H9 (cell line): ENCODE measurements around the gene EEF1AKMT3. TPM values are rescaled to one million over a fixed set of nuclear protein-coding genes. Genes with fewer than 3 reads are reported as not detected.

Experiments used
- DNase-seq: peaks from one replicate; pipeline ENCODE4 v3.0.0-alpha.2; 2017
- H2AFZ ChIP-seq: one replicate; pipeline ENCODE4 v1.6.1; 2013; ENCODE audit warnings: mild to moderate bottlenecking, low read length, control low read depth, moderate library complexity
- H2AK5ac ChIP-seq: 2 replicates; pipeline ENCODE4 v1.6.1; 2013; ENCODE audit warnings: low read length, control low read depth, mixed read lengths; ENCODE audit not compliant: insufficient read length
- H2BK120ac ChIP-seq: one replicate; pipeline ENCODE4 v1.6.1; 2013; ENCODE audit warnings: low read depth, mild to moderate bottlenecking, low read length, control low read depth, inconsistent platforms; ENCODE audit not compliant: poor library complexity, severe bottlenecking
- H2BK12ac ChIP-seq: 2 replicates; pipeline ENCODE4 v1.6.1; 2013; ENCODE audit warnings: low read length, control low read depth, mixed read lengths, low read depth; ENCODE audit not compliant: insufficient read length
- H2BK15ac ChIP-seq: 2 replicates; pipeline ENCODE4 v1.6.1; 2013; ENCODE audit warnings: low read depth, low read length, control low read depth
- H2BK20ac ChIP-seq: one replicate; pipeline ENCODE4 v1.6.1; 2013; ENCODE audit warnings: low read depth, mild to moderate bottlenecking, low read length, control low read depth, inconsistent platforms; ENCODE audit not compliant: poor library complexity, severe bottlenecking
- H2BK5ac ChIP-seq: 2 replicates; pipeline ENCODE4 v1.6.1; 2013; ENCODE audit warnings: low read length, control low read depth, mixed read lengths; ENCODE audit not compliant: insufficient read length
- H3K14ac ChIP-seq: 2 replicates; pipeline ENCODE4 v1.6.1; 2013; ENCODE audit warnings: low read length, control low read depth; ENCODE audit not compliant: insufficient read depth
- H3K18ac ChIP-seq: 2 replicates; pipeline ENCODE4 v1.6.1; 2013; ENCODE audit warnings: low read depth, mild to moderate bottlenecking, mixed read lengths, low read length, control low read depth; ENCODE audit not compliant: insufficient read length
- H3K23ac ChIP-seq: 2 replicates; pipeline ENCODE4 v1.6.1; 2013; ENCODE audit warnings: low read length, control low read depth, mixed read lengths, low read depth; ENCODE audit not compliant: insufficient read length
- H3K23me2 ChIP-seq: 2 replicates; pipeline ENCODE4 v1.6.1; 2013; ENCODE audit warnings: low read depth, mild to moderate bottlenecking, mixed read lengths, low read length, control low read depth; ENCODE audit not compliant: insufficient read length, poor library complexity, severe bottlenecking
- H3K27ac ChIP-seq: 2 replicates; pipeline ENCODE4 v1.5.1; 2013; ENCODE audit warnings: low read length, control low read depth, mixed read lengths, low read depth; ENCODE audit not compliant: insufficient read length
- H3K27me3 ChIP-seq: 2 replicates; pipeline ENCODE4 v1.6.1; 2013; ENCODE audit warnings: low read length, control low read depth, inconsistent platforms; ENCODE audit not compliant: insufficient read depth
- H3K4ac ChIP-seq: 2 replicates; pipeline ENCODE4 v1.6.1; 2013; ENCODE audit warnings: low read depth, mild to moderate bottlenecking, control low read depth, inconsistent platforms, low read length, moderate library complexity
- H3K4me1 ChIP-seq: 2 replicates; pipeline ENCODE4 v1.6.1; 2013; ENCODE audit warnings: low read length, control low read depth, inconsistent platforms; ENCODE audit not compliant: insufficient read depth
- H3K4me2 ChIP-seq: 2 replicates; pipeline ENCODE4 v1.6.1; 2013; ENCODE audit warnings: low read length, control low read depth, mixed read lengths; ENCODE audit not compliant: insufficient read length, insufficient read depth
- H3K56ac ChIP-seq: 2 replicates; pipeline ENCODE4 v1.6.1; 2013; ENCODE audit warnings: low read depth, mild to moderate bottlenecking, mixed read lengths, low read length, control low read depth; ENCODE audit not compliant: insufficient read length
- H3K79me1 ChIP-seq: 2 replicates; pipeline ENCODE4 v1.6.1; 2013; ENCODE audit warnings: low read depth, mild to moderate bottlenecking, moderate library complexity, low read length, control low read depth, inconsistent platforms; ENCODE audit not compliant: insufficient read depth, poor library complexity, severe bottlenecking
- H3K79me2 ChIP-seq: 2 replicates; pipeline ENCODE4 v1.6.1; 2013; ENCODE audit warnings: low read length, control low read depth, inconsistent platforms; ENCODE audit not compliant: insufficient read depth
- H3K9ac ChIP-seq: 2 replicates; pipeline ENCODE4 v1.6.1; 2013; ENCODE audit warnings: low read length, control low read depth, mixed read lengths; ENCODE audit not compliant: insufficient read length; ENCODE audit errors: extremely low read depth
- H3K9me3 ChIP-seq: one replicate; pipeline ENCODE4 v1.6.1; 2013; ENCODE audit warnings: low read depth, low read length, inconsistent platforms; ENCODE audit not compliant: control insufficient read depth
- H3T11ph ChIP-seq: one replicate; pipeline ENCODE4 v1.6.1; 2013; ENCODE audit warnings: mild to moderate bottlenecking, low read length, control low read depth, inconsistent platforms
- H4K20me1 ChIP-seq: one replicate; pipeline ENCODE4 v1.6.1; 2013; ENCODE audit not compliant: control insufficient read depth, insufficient read length, insufficient read depth
- H4K5ac ChIP-seq: 2 replicates; pipeline ENCODE4 v1.6.1; 2013; ENCODE audit warnings: low read depth, mild to moderate bottlenecking, mixed read lengths, low read length, control low read depth; ENCODE audit not compliant: insufficient read length
- H4K8ac ChIP-seq: replicated peaks from 2 replicates; pipeline ENCODE4 v1.6.1; 2013; ENCODE audit warnings: low read length, control low read depth, mixed read lengths, low read depth; ENCODE audit not compliant: insufficient read length
- H4K91ac ChIP-seq: 2 replicates; pipeline ENCODE4 v1.6.1; 2013; ENCODE audit warnings: low read depth, mild to moderate bottlenecking, moderate library complexity, mixed read lengths, low read length, control low read depth; ENCODE audit not compliant: insufficient read length
- H3K27ac Mint-ChIP-seq, 3 experiments: 2 replicates in 2 of 3; 3 replicates in 1 of 3; pipeline ENCODE4 v1.8.0; 2020 to 2021; ENCODE audit warnings: mixed read lengths in 3 of 3, mild to moderate bottlenecking in 1 of 3, moderate library complexity in 1 of 3
- H3K27me3 Mint-ChIP-seq: 2 replicates; pipeline ENCODE4 v1.8.0; 2021; ENCODE audit warnings: low read depth, mild to moderate bottlenecking, moderate library complexity, mixed read lengths
- H3K36me3 Mint-ChIP-seq, 3 experiments: 2 replicates in 2 of 3; 3 replicates in 1 of 3; pipeline ENCODE4 v1.8.0; 2020 to 2021; ENCODE audit warnings: low read depth in 3 of 3, mixed read lengths in 3 of 3; ENCODE audit not compliant: insufficient read depth in 1 of 3
- H3K4me1 Mint-ChIP-seq, 2 experiments: 2 replicates each; pipeline ENCODE4 v1.8.0; 2020; ENCODE audit warnings: mixed read lengths in 2 of 2
- H3K4me3 Mint-ChIP-seq, 2 experiments: 2 replicates in 1 of 2; 3 replicates in 1 of 2; pipeline ENCODE4 v1.8.0; 2020 to 2021; ENCODE audit warnings: mild to moderate bottlenecking in 2 of 2, mixed read lengths in 2 of 2, moderate library complexity in 1 of 2
- H3K9me3 Mint-ChIP-seq, 2 experiments: 2 replicates in 1 of 2; 3 replicates in 1 of 2; pipeline ENCODE4 v1.8.0; 2020; ENCODE audit warnings: mild to moderate bottlenecking in 2 of 2, mixed read lengths in 2 of 2, moderate library complexity in 1 of 2
- whole genome bisulfite sequencing: extraction: QIAGEN DNeasy Blood & Tissue Kit; methylation state at CpG from one replicate; pipeline ENCODE4 v1.1.7; 2013; ENCODE audit warnings: missing lambda C conversion rate, low lambda C conversion rate, mixed read lengths; ENCODE audit not compliant: insufficient read length; ENCODE audit errors: extremely low coverage; 5-methylcytosine and 5-hydroxymethylcytosine counted together
- total RNA-seq: library from RNA; stranded (reverse); gene quantifications from 2 replicates; pipeline ENCODE4 v1.2.1, GENCODE V29; 2021
- TF ChIP-seq, protein P1 (sequence below): fragments of 200-600 bp; sonication (generic); conservative IDR thresholded peaks from 3 replicates; pipeline ENCODE4 v1.8.0; 2021; ENCODE audit warnings: antibody characterized with exemption, mild to moderate bottlenecking

Gene EEF1AKMT3
- total RNA-seq, 1 experiment from 2014 or later, result 2.9 TPM

DNA sequence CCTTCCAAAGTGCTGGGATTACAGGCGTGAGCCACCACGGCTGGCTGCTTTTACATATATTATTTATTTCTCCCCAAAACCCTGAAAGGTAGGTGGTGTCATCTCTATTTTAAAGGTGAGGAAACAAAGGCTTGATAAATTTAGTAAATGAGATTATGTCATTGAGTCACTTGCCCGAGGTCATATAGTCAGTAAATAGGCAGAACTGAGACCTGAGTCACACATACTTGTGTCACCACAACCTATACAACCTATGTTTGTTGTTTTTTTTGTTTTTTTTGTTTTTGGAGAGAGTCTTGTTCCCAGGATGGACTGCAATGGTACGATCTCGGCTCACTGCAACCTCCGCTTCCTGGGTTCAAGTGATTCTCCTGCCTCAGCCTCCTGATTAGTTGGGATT lies 22.9 kb downstream of the EEF1AKMT3 start:
- no CpG with 5 or more reads among the region's 6 CpGs for WGBS
- no peaks in the 10 kb centered on the region for H3K9me3 Mint-ChIP-seq

More for the DNA sequence above, 22.9 kb downstream of the EEF1AKMT3 start:
- Histone ChIP-seq H4K20me1 (no peaks in the 10 kb centered on the region), H2BK120ac (no peak overlapping the region), H3K79me2 (no peaks in the 10 kb centered on the region), H3K9me3 (no peaks in the 10 kb centered on the region), H2AFZ (no peak overlapping the region), H2AK5ac (no peak overlapping the region), H3K79me1 (no peaks in the 10 kb centered on the region), H3K23ac (no peak overlapping the region), H2BK5ac (no peak overlapping the region), H4K91ac (no peak overlapping the region), H3K56ac (no peak overlapping the region), H2BK12ac (no peak overlapping the region), H2BK15ac (no peak overlapping the region), H3K4me1 (no peaks in the 10 kb centered on the region), H3K4ac (no peak overlapping the region), H2BK20ac (no peak overlapping the region), H3K4me2 (no peak overlapping the region), H4K8ac (no peak overlapping the region), H3T11ph (no peak overlapping the region), H3K9ac (no peak overlapping the region), H3K27me3 (no peaks in the 10 kb centered on the region), H3K23me2 (no peaks in the 10 kb centered on the region), H3K18ac (no peak overlapping the region), H3K14ac (no peak overlapping the region), H3K27ac (no peak overlapping the region), H4K5ac (no peak overlapping the region)
- Mint-ChIP-seq H3K4me3 (no peak overlapping the region), H3K27me3 (no peaks in the 10 kb centered on the region), H3K36me3 (peaks cover 24 to 62% (median 52%) of the 10 kb centered on the region in 3 experiments), H3K4me1 (no peaks in the 10 kb centered on the region), H3K27ac (no peak overlapping the region)
- no peak for DNase-seq
- TF ChIP-seq, protein P1, sequence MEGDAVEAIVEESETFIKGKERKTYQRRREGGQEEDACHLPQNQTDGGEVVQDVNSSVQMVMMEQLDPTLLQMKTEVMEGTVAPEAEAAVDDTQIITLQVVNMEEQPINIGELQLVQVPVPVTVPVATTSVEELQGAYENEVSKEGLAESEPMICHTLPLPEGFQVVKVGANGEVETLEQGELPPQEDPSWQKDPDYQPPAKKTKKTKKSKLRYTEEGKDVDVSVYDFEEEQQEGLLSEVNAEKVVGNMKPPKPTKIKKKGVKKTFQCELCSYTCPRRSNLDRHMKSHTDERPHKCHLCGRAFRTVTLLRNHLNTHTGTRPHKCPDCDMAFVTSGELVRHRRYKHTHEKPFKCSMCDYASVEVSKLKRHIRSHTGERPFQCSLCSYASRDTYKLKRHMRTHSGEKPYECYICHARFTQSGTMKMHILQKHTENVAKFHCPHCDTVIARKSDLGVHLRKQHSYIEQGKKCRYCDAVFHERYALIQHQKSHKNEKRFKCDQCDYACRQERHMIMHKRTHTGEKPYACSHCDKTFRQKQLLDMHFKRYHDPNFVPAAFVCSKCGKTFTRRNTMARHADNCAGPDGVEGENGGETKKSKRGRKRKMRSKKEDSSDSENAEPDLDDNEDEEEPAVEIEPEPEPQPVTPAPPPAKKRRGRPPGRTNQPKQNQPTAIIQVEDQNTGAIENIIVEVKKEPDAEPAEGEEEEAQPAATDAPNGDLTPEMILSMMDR, result no peak
